ENCODE results near the gene TMCC3. TPM values are rescaled to one million over a fixed set of nuclear protein-coding genes. Genes with fewer than 3 reads are reported as not detected.

The TMCC3 gene
- polyA plus RNA-seq, 1 donor from 2014 or later = 1.9 TPM

GRCh38 chr12:94631058-94631457, 19.3 kb downstream of the TMCC3 start:
- no peak overlapping the region for H3K4me2 ChIP-seq (ENCODE audit: low read length)
- TF ChIP-seq MXI1 (conservative IDR thresholded peaks at IDR 0.05; ENCODE audit: poor library complexity, severe bottlenecking) (no peak), TAF1 (IDR thresholded peaks at IDR 0.05; ENCODE audit: low read depth) (no peak), SMC3 (conservative IDR thresholded peaks at IDR 0.05; ENCODE audit: poor library complexity) (no peak), CTCF (IDR thresholded peaks at IDR 0.05; ENCODE audit: poor library complexity, severe bottlenecking) (no peak), EZH2 (IDR thresholded peaks at IDR 0.05; ENCODE audit: borderline replicate concordance, insufficient read depth, low read length, poor library complexity, severe bottlenecking) (no peak), EP300 (conservative IDR thresholded peaks at IDR 0.05; ENCODE audit: poor library complexity, severe bottlenecking) (no peak), POLR2AphosphoS5 (IDR thresholded peaks at IDR 0.05) (no peak), RAD21 (conservative IDR thresholded peaks at IDR 0.05) (no peak)
- TF ChIP-seq, protein P1, sequence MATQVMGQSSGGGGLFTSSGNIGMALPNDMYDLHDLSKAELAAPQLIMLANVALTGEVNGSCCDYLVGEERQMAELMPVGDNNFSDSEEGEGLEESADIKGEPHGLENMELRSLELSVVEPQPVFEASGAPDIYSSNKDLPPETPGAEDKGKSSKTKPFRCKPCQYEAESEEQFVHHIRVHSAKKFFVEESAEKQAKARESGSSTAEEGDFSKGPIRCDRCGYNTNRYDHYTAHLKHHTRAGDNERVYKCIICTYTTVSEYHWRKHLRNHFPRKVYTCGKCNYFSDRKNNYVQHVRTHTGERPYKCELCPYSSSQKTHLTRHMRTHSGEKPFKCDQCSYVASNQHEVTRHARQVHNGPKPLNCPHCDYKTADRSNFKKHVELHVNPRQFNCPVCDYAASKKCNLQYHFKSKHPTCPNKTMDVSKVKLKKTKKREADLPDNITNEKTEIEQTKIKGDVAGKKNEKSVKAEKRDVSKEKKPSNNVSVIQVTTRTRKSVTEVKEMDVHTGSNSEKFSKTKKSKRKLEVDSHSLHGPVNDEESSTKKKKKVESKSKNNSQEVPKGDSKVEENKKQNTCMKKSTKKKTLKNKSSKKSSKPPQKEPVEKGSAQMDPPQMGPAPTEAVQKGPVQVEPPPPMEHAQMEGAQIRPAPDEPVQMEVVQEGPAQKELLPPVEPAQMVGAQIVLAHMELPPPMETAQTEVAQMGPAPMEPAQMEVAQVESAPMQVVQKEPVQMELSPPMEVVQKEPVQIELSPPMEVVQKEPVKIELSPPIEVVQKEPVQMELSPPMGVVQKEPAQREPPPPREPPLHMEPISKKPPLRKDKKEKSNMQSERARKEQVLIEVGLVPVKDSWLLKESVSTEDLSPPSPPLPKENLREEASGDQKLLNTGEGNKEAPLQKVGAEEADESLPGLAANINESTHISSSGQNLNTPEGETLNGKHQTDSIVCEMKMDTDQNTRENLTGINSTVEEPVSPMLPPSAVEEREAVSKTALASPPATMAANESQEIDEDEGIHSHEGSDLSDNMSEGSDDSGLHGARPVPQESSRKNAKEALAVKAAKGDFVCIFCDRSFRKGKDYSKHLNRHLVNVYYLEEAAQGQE (IDR thresholded peaks at IDR 0.05; ENCODE audit: borderline replicate concordance) = no peak

GRCh38 chr12:94628819-94629472, 21.4 kb downstream of the TMCC3 start:
- H3K9me2 ChIP-seq (ENCODE audit: insufficient read depth, low read length) = no peaks in the 10 kb centered on the region
- no peaks in the 10 kb centered on the region for H3K27me3 ChIP-seq (ENCODE audit: insufficient read depth, low read depth, low read length)
- no peak overlapping the region for H3K4me2 ChIP-seq (ENCODE audit: low read length)
- no peaks in the 10 kb centered on the region for H3F3A ChIP-seq (ENCODE audit: insufficient read depth, low read length, poor library complexity, severe bottlenecking)
- no peak overlapping the region for H3K4me3 ChIP-seq (ENCODE audit: low read length)
- no peaks in the 10 kb centered on the region for H3K9me3 ChIP-seq (ENCODE audit: low read length)
- TF ChIP-seq MXI1 (conservative IDR thresholded peaks at IDR 0.05; ENCODE audit: poor library complexity, severe bottlenecking) (no peak), TAF1 (IDR thresholded peaks at IDR 0.05; ENCODE audit: low read depth) (no peak), CTCF (IDR thresholded peaks at IDR 0.05; ENCODE audit: poor library complexity, severe bottlenecking) (no peak), SMC3 (conservative IDR thresholded peaks at IDR 0.05; ENCODE audit: poor library complexity) (no peak), RAD21 (conservative IDR thresholded peaks at IDR 0.05) (no peak), EP300 (conservative IDR thresholded peaks at IDR 0.05; ENCODE audit: poor library complexity, severe bottlenecking) (no peak), POLR2AphosphoS5 (IDR thresholded peaks at IDR 0.05) (no peak), EZH2 (IDR thresholded peaks at IDR 0.05; ENCODE audit: borderline replicate concordance, insufficient read depth, low read length, poor library complexity, severe bottlenecking) (no peak)
- TF ChIP-seq, protein P1 (IDR thresholded peaks at IDR 0.05; ENCODE audit: borderline replicate concordance) = no peak
- H3K79me2 ChIP-seq (replicated peaks; ENCODE audit: insufficient read depth, low read length) = no peaks in the 10 kb centered on the region
- H2AFZ ChIP-seq (ENCODE audit: low read depth, low read length) = no peak overlapping the region
- H3K36me3 ChIP-seq (ENCODE audit: insufficient read depth, low read length) = no peaks in the 10 kb centered on the region
- H3K9ac ChIP-seq (ENCODE audit: low read length) = no peak overlapping the region
- no peak overlapping the region for H3K27ac ChIP-seq (ENCODE audit: low read length)
- H4K20me1 ChIP-seq (ENCODE audit: insufficient read depth) = no peaks in the 10 kb centered on the region

More at GRCh38 chr12:94631058-94631457, 19.3 kb downstream of the TMCC3 start:
- no peak overlapping the region for H3K4me3 ChIP-seq (ENCODE audit: low read length)
- no peaks in the 10 kb centered on the region for H3K36me3 ChIP-seq (ENCODE audit: insufficient read depth, low read length)
- H3K27ac ChIP-seq (ENCODE audit: low read length) = no peak overlapping the region
- H3K79me2 ChIP-seq (replicated peaks; ENCODE audit: insufficient read depth, low read length) = no peaks in the 10 kb centered on the region
- no peaks in the 10 kb centered on the region for H3K9me2 ChIP-seq (ENCODE audit: insufficient read depth, low read length)
- no peaks in the 10 kb centered on the region for H4K20me1 ChIP-seq (ENCODE audit: insufficient read depth)
- no peaks in the 10 kb centered on the region for H3K9me3 ChIP-seq (ENCODE audit: low read length)
- H3F3A ChIP-seq (ENCODE audit: insufficient read depth, low read length, poor library complexity, severe bottlenecking) = no peaks in the 10 kb centered on the region
- H2AFZ ChIP-seq (ENCODE audit: low read depth, low read length) = no peak overlapping the region
- H3K9ac ChIP-seq (ENCODE audit: low read length) = no peak overlapping the region
- no peaks in the 10 kb centered on the region for H3K27me3 ChIP-seq (ENCODE audit: insufficient read depth, low read depth, low read length)

Measured in neural cell (in vitro differentiated cells).